BLaER1 (cell line): ENCODE measurements around the gene CLDN2.
"Not testable (repeated sequence)": the region's sequence is repeated elsewhere in the genome, so short reads cannot be mapped to it uniquely, and the experiment has no call there.

Experiments
- H3K27ac ChIP-seq: shearing (Covaris generic); formaldehyde crosslinking; 2 replicates; pipeline ENCODE4 v1.8.1; 2022
- H3K27me3 ChIP-seq: shearing (Covaris generic); formaldehyde crosslinking; 2 replicates; pipeline ENCODE4 v1.8.1; 2022
- H3K36me3 ChIP-seq: shearing (Covaris generic); formaldehyde crosslinking; 2 replicates; pipeline ENCODE4 v1.8.1; 2022
- H3K4me1 ChIP-seq: shearing (Covaris generic); formaldehyde crosslinking; 2 replicates; pipeline ENCODE4 v1.8.1; 2022
- H3K4me2 ChIP-seq: shearing (Covaris generic); formaldehyde crosslinking; 2 replicates; pipeline ENCODE4 v1.8.1; 2022
- H3K4me3 ChIP-seq: shearing (Covaris generic); formaldehyde crosslinking; 2 replicates; pipeline ENCODE4 v1.8.1; 2022
- H3K9ac ChIP-seq: shearing (Covaris generic); formaldehyde crosslinking; 2 replicates; pipeline ENCODE4 v1.8.1; 2022
- H3K9me3 ChIP-seq: shearing (Covaris generic); formaldehyde crosslinking; 2 replicates; pipeline ENCODE4 v1.8.1; 2022
- H4K20me1 ChIP-seq: shearing (Covaris generic); formaldehyde crosslinking; 2 replicates; pipeline ENCODE4 v1.8.1; 2022
- Cebpa-rat ChIP-seq: shearing (Covaris generic); IDR thresholded peaks from 2 replicates; pipeline ENCODE4 v1.8.1; 2022

Gene CLDN2

GRCh38 chrX:106954041-106954440 is 33.8 kb downstream of the CLDN2 start:
- H3K27ac ChIP-seq: no peak overlapping the region
- H3K4me1 ChIP-seq: no peaks in the 10 kb centered on the region
- H3K9ac ChIP-seq: no peak overlapping the region
- peaks cover 18% of the 10 kb centered on the region; the same call in 1 of the 2 replicates for H4K20me1 ChIP-seq
- H3K4me3 ChIP-seq: no peak overlapping the region
- H3K4me2 ChIP-seq: no peak overlapping the region
- TF ChIP-seq Cebpa-rat: no peak
- H3K9me3 ChIP-seq: no peaks in the 10 kb centered on the region
- no peaks in the 10 kb centered on the region for H3K36me3 ChIP-seq
- peaks cover 78% of the 10 kb centered on the region for H3K27me3 ChIP-seq

- Histone ChIP-seq H4K20me1 (peaks cover 18% of the 10 kb centered on the region; the same call in 1 of the 2 replicates), H3K27ac (no peak overlapping the region), H3K27me3 (peaks cover 78% of the 10 kb centered on the region), H3K4me2 (no peak overlapping the region), H3K4me3 (no peak overlapping the region), H3K4me1 (no peaks in the 10 kb centered on the region), H3K9ac (no peak overlapping the region), H3K36me3 (no peaks in the 10 kb centered on the region), H3K9me3 (no peaks in the 10 kb centered on the region)
- no peak for TF ChIP-seq Cebpa-rat
Observed at GRCh38 chrX:106955004-106955772, 35.0 kb downstream of the CLDN2 start.

GRCh38 chrX:106957856-106958255 is 37.7 kb downstream of the CLDN2 start:
- Histone ChIP-seq H3K4me3 (no peak overlapping the region), H3K4me1 (no peaks in the 10 kb centered on the region), H4K20me1 (peaks cover 18% of the 10 kb centered on the region; the same call in 1 of the 2 replicates), H3K36me3 (peaks cover 6% of the 10 kb centered on the region), H3K9ac (no peak overlapping the region), H3K27ac (no peak overlapping the region), H3K9me3 (0 out of 2 replicates have a peak, but pooled peaks cover 7% of the 10 kb centered on the region), H3K27me3 (peaks cover 87% of the 10 kb centered on the region), H3K4me2 (no peak overlapping the region)
- TF ChIP-seq Cebpa-rat: no peak

- H4K20me1 ChIP-seq: peaks cover 18% of the 10 kb centered on the region; the same call in 1 of the 2 replicates
- no peak overlapping the region for H3K9ac ChIP-seq
- H3K27me3 ChIP-seq: peaks cover 95% of the 10 kb centered on the region
- peaks cover 20% of the 10 kb centered on the region; the same call in 1 of the 2 replicates for H3K9me3 ChIP-seq
- H3K27ac ChIP-seq: no peak overlapping the region
- no peak overlapping the region for H3K4me3 ChIP-seq
- peaks cover 6% of the 10 kb centered on the region for H3K36me3 ChIP-seq
- TF ChIP-seq Cebpa-rat: no peak
- no peaks in the 10 kb centered on the region for H3K4me1 ChIP-seq
- no peak overlapping the region for H3K4me2 ChIP-seq
Observed at GRCh38 chrX:106959901-106960300, 39.7 kb downstream of the CLDN2 start.

- Histone ChIP-seq H3K4me1 (no peaks in the 10 kb centered on the region), H3K27ac (no peak overlapping the region), H3K36me3 (peaks cover 6% of the 10 kb centered on the region), H4K20me1 (peaks cover 6% of the 10 kb centered on the region; the same call in 1 of the 2 replicates), H3K4me3 (no peak overlapping the region), H3K9ac (no peak overlapping the region), H3K27me3 (peaks cover 87% of the 10 kb centered on the region), H3K9me3 (peaks cover 20% of the 10 kb centered on the region; the same call in 1 of the 2 replicates), H3K4me2 (no peak overlapping the region)
- TF ChIP-seq Cebpa-rat: no peak
Observed at GRCh38 chrX:106963111-106963510, 42.9 kb downstream of the CLDN2 start.

- H3K36me3 ChIP-seq: peaks cover 6% of the 10 kb centered on the region
- H3K27ac ChIP-seq: no peak overlapping the region
- no peak overlapping the region for H3K9ac ChIP-seq
- peaks cover 89% of the 10 kb centered on the region for H3K27me3 ChIP-seq
- no peak for TF ChIP-seq Cebpa-rat
- no peaks in the 10 kb centered on the region for H4K20me1 ChIP-seq
- H3K4me2 ChIP-seq: no peak overlapping the region
- H3K9me3 ChIP-seq: peaks cover 20% of the 10 kb centered on the region; the same call in 1 of the 2 replicates
- no peak overlapping the region for H3K4me3 ChIP-seq
- no peaks in the 10 kb centered on the region for H3K4me1 ChIP-seq
Observed at GRCh38 chrX:106964290-106964689, 44.1 kb downstream of the CLDN2 start.

- not testable (repeated sequence) for H3K4me3 ChIP-seq, H3K4me1 ChIP-seq, H3K4me2 ChIP-seq, H3K9ac ChIP-seq, H3K36me3 ChIP-seq, H3K27ac ChIP-seq, H4K20me1 ChIP-seq
- Histone ChIP-seq H3K27me3 (peaks cover 76% of the 10 kb centered on the region), H3K9me3 (peaks cover 16% of the 10 kb centered on the region; the same call in 1 of the 2 replicates)
Observed at GRCh38 chrX:106966547-106966946, 46.3 kb downstream of the CLDN2 start.

GRCh38 chrX:106972896-106973295 is 52.7 kb downstream of the CLDN2 start:
- H3K4me2 ChIP-seq: no peak overlapping the region
- no peak for TF ChIP-seq Cebpa-rat

GRCh38 chrX:106973433-106974149 is 53.4 kb downstream of the CLDN2 start:
- no peak overlapping the region for H3K4me3 ChIP-seq
- no peaks in the 10 kb centered on the region for H3K4me1 ChIP-seq
- H3K9me3 ChIP-seq: no peaks in the 10 kb centered on the region
- no peak overlapping the region for H3K4me2 ChIP-seq
- H3K36me3 ChIP-seq: no peaks in the 10 kb centered on the region
- H3K9ac ChIP-seq: no peak overlapping the region
- no peak for TF ChIP-seq Cebpa-rat
- peaks cover 67% of the 10 kb centered on the region for H3K27me3 ChIP-seq
- H4K20me1 ChIP-seq: no peaks in the 10 kb centered on the region
- no peak overlapping the region for H3K27ac ChIP-seq

More at GRCh38 chrX:106972896-106973295, 52.7 kb downstream of the CLDN2 start:
- Histone ChIP-seq H3K36me3 (no peaks in the 10 kb centered on the region), H3K9me3 (no peaks in the 10 kb centered on the region), H3K27ac (no peak overlapping the region), H3K4me3 (no peak overlapping the region), H4K20me1 (no peaks in the 10 kb centered on the region), H3K9ac (no peak overlapping the region), H3K4me1 (no peaks in the 10 kb centered on the region), H3K27me3 (peaks cover 69% of the 10 kb centered on the region)

GRCh38 chrX:106976416-106976815 is 56.2 kb downstream of the CLDN2 start:
- no peak overlapping the region for H3K27ac ChIP-seq
- H3K36me3 ChIP-seq: no peaks in the 10 kb centered on the region
- H3K9me3 ChIP-seq: no peaks in the 10 kb centered on the region
- no peak overlapping the region for H3K4me3 ChIP-seq
- H3K27me3 ChIP-seq: peaks cover 76% of the 10 kb centered on the region
- H3K9ac ChIP-seq: no peak overlapping the region
- no peaks in the 10 kb centered on the region for H4K20me1 ChIP-seq
- H3K4me1 ChIP-seq: no peaks in the 10 kb centered on the region
- H3K4me2 ChIP-seq: no peak overlapping the region
- TF ChIP-seq Cebpa-rat: no peak
